ENCODE measurements around the gene TBC1D16. TPM values are rescaled to one million over a fixed set of nuclear protein-coding genes. Genes with fewer than 3 reads are reported as not detected.
A peak's percentile ranks its signal among the peaks of the same experiment; 100 is the strongest.

TBC1D16 gene
- total RNA-seq, 3 donors from 2014 or later (not counting 1 experiment from before 2014, with no cell fraction given) = 0.49 to 1.00 (median 0.65) TPM

GRCh38 chr17:79916991-79917901 lies 118.4 kb downstream of the TBC1D16 start:
- no peak for TF ChIP-seq CTCF (IDR thresholded peaks at IDR 0.05)
- WGBS (ENCODE audit: insufficient coverage) = 87% methylated on average over 17 of the region's 18 CpGs
- intact Hi-C loops (cut with micrococcal nuclease) = loop anchor here (2.0 to 10.0 kb wide), 2 partner anchors 132 to 174 kb away; no protein-coding TSS in a partner anchor

GRCh38 chr17:79916506-79916905 lies 119.2 kb downstream of the TBC1D16 start:
- Mint-ChIP-seq H3K4me1 (no peaks in the 10 kb centered on the region), H3K4me3 (no peak overlapping the region), H3K9me3 (no peaks in the 10 kb centered on the region), H3K27ac (no peak overlapping the region), H3K36me3 (no peaks in the 10 kb centered on the region), H3K27me3 (ENCODE audit: low read depth in 2 of 2) (peaks cover 9 to 10% of the 10 kb centered on the region in 2 donors)
- no peak for DNase-seq
- TF ChIP-seq CTCF (IDR thresholded peaks at IDR 0.05) = no peak
- Histone ChIP-seq H3K4me3 (ENCODE audit: low read length) (no peak overlapping the region), H3K27ac (ENCODE audit: low read length) (no peak overlapping the region), H3K4me1 (ENCODE audit: control insufficient read depth, insufficient read depth, low read length) (no peaks in the 10 kb centered on the region), H3K36me3 (ENCODE audit: control insufficient read depth, insufficient read depth, low read length) (no peaks in the 10 kb centered on the region), H3K27me3 (ENCODE audit: control insufficient read depth, insufficient read depth, low read length) (no peaks in the 10 kb centered on the region), H3K9me3 (ENCODE audit: control insufficient read depth, insufficient read depth, low read length) (no peaks in the 10 kb centered on the region)
- intact Hi-C loops (cut with micrococcal nuclease) = loop anchor here (2.0 to 10.0 kb wide), 2 partner anchors 132 to 174 kb away; no protein-coding TSS in a partner anchor
- ATAC-seq = no peak
- 85% methylated on average over 6 of the region's 6 CpGs for WGBS (ENCODE audit: insufficient coverage)

More at GRCh38 chr17:79916991-79917901, 118.4 kb downstream of the TBC1D16 start:
- H3K27me3 ChIP-seq (ENCODE audit: control insufficient read depth, insufficient read depth, low read length) = no peaks in the 10 kb centered on the region
- Mint-ChIP-seq H3K9me3 (no peaks in the 10 kb centered on the region), H3K27ac (no peak overlapping the region), H3K36me3 (no peaks in the 10 kb centered on the region), H3K27me3 (ENCODE audit: low read depth in 2 of 2) (peaks cover 9 to 10% of the 10 kb centered on the region in 2 donors), H3K4me3 (no peak overlapping the region), H3K4me1 (no peaks in the 10 kb centered on the region)
- ATAC-seq (no peak), DNase-seq (no peak)
- H3K36me3 ChIP-seq (ENCODE audit: control insufficient read depth, insufficient read depth, low read length) = no peaks in the 10 kb centered on the region
- no peak overlapping the region for H3K27ac ChIP-seq (ENCODE audit: low read length)
- H3K9me3 ChIP-seq (ENCODE audit: control insufficient read depth, insufficient read depth, low read length) = no peaks in the 10 kb centered on the region
- no peaks in the 10 kb centered on the region for H3K4me1 ChIP-seq (ENCODE audit: control insufficient read depth, insufficient read depth, low read length)
- no peak overlapping the region for H3K4me3 ChIP-seq (ENCODE audit: low read length)

GRCh38 chr17:79915850-79916430 lies 119.7 kb downstream of the TBC1D16 start:
- Mint-ChIP-seq H3K4me3 (no peak overlapping the region), H3K27me3 (ENCODE audit: low read depth in 2 of 2) (peaks cover 9 to 10% of the 10 kb centered on the region in 2 donors), H3K36me3 (no peaks in the 10 kb centered on the region), H3K27ac (no peak overlapping the region), H3K9me3 (no peaks in the 10 kb centered on the region), H3K4me1 (no peaks in the 10 kb centered on the region)
- H3K36me3 ChIP-seq (ENCODE audit: control insufficient read depth, insufficient read depth, low read length) = no peaks in the 10 kb centered on the region
- no peaks in the 10 kb centered on the region for H3K4me1 ChIP-seq (ENCODE audit: control insufficient read depth, insufficient read depth, low read length)
- TF ChIP-seq CTCF (IDR thresholded peaks at IDR 0.05) = no peak
- WGBS (ENCODE audit: insufficient coverage) = 58% methylated on average over 23 of the region's 23 CpGs
- intact Hi-C loops (cut with micrococcal nuclease) = loop anchor here (2.0 to 10.0 kb wide), 2 partner anchors 131 to 173 kb away; no protein-coding TSS in a partner anchor
- DNase-seq (peak in 1 of 2 donors; percentile 48), ATAC-seq (peak in 1 of 3 donors; percentile 37)
- H3K9me3 ChIP-seq (ENCODE audit: control insufficient read depth, insufficient read depth, low read length) = no peaks in the 10 kb centered on the region
- no peak overlapping the region for H3K27ac ChIP-seq (ENCODE audit: low read length)
- H3K27me3 ChIP-seq (ENCODE audit: control insufficient read depth, insufficient read depth, low read length) = no peaks in the 10 kb centered on the region
- H3K4me3 ChIP-seq (ENCODE audit: low read length) = no peak overlapping the region
